HG03139 (cell line): ENCODE measurements around the gene EVI5L.

Experiments used
- ATAC-seq: cut with Tn5 transposase; IDR thresholded peaks from one replicate; pipeline ENCODE4 v1.9.1; 2021; ENCODE audit not compliant: unreplicated experiment

The EVI5L gene

GRCh38 chr19:7859831-7860713 is 30.1 kb downstream of the EVI5L start:
- ATAC-seq = no peak

DNA sequence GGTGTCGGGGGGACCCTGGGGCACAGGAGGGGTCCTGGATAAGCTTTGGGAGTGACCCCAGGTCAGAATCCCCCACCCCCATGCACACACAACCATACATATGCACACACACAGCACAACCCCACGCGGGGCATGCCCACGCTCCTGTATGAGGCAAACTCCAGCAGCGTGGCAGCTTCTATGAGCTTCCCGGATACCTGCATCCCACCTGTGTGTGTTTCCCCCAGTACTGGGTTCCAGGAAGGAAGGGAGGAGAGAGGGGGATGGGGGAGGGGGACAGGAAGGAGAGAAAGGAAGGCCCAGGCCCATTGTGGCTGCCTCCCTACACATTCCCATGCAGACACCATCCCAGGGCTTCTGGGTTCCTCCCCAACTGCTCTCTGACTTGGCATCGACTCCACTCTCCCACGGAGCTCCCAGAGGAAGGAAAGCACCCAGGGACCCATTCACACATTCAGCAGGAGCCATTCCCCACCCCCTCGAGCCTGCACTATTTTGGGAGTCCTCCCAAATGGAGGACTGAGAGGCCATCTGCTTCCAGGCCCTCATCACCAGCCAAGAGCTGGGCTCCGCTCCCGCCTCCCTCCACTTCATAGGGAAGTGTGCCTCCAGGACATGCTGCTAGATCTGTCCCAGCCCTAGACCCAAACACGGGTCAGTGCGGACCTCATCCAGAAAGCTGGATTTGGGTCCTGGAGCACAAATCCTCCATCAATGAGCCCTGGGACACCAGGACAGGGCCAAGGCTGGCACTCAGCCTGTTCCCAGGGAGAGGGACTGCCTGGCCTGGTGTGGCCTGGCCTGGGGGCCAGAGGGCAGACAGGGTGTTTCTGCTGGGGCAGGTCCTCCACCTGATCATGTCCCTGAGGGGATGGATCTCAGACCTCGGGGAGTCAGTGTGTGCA is 30.9 kb downstream of the EVI5L start:
- ATAC-seq = no peak

- ATAC-seq = no peak
These were observed 31.8 kb downstream of the EVI5L start for GRCh38 chr19:7861619-7862412.

GRCh38 chr19:7862413-7862951 is 32.5 kb downstream of the EVI5L start:
- no peak for ATAC-seq

- ATAC-seq = no peak
These were observed 33.3 kb downstream of the EVI5L start for GRCh38 chr19:7863157-7863970.

DNA sequence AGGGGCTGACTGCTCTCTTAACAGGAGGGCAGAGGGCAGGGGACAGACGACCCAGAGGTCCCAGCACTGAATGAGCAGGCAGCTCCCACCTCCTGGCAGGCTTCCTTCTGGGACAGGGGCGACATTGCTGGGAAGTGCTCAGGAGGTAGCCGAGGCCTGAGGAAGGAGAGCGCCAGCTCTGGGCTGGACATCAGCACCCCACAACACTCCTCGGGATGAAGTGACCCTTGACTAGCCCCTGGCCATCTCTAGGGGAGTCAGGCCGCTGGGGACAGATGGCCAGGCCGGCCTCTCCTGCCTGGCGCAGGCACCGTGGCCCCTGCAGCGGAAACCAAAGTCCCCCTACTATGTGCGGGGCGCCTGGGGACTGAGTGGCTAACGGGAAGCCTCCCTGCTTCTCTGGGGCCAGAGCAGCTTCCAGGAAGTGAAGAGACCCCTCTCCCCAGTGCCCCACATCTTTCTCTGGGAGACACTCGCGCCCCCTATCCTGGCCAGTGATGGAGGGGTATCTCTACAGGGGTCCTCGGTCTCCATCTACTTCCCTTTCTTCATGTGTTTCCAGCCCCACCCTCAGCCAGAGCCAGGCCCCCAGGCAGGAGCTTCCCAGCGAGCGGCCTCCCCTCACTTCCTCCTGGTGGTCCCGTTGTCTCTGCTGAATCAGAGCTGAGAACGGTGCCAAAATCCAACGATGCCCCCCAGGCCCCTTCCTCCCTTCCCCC is 34.1 kb downstream of the EVI5L start:
- no peak for ATAC-seq

DNA sequence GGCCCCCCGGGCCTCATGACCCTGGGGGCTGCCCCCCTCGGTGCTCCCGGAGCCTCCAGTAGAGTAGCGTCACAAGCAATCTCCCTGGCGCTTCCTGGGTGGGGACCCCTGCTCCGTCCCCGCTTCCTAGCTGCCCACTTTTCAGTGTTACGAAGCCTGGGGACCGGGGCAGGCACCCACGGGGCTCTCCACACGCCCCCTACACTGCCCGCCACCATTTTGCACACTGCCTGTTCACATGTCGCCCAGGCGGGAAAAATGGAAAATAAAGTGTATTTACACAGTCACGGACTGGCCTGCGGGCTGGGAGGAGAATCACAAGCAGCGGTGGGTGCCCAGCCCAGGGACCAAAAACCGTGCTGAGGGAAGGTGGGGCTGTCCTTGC is 34.7 kb downstream of the EVI5L start:
- no peak for ATAC-seq

DNA sequence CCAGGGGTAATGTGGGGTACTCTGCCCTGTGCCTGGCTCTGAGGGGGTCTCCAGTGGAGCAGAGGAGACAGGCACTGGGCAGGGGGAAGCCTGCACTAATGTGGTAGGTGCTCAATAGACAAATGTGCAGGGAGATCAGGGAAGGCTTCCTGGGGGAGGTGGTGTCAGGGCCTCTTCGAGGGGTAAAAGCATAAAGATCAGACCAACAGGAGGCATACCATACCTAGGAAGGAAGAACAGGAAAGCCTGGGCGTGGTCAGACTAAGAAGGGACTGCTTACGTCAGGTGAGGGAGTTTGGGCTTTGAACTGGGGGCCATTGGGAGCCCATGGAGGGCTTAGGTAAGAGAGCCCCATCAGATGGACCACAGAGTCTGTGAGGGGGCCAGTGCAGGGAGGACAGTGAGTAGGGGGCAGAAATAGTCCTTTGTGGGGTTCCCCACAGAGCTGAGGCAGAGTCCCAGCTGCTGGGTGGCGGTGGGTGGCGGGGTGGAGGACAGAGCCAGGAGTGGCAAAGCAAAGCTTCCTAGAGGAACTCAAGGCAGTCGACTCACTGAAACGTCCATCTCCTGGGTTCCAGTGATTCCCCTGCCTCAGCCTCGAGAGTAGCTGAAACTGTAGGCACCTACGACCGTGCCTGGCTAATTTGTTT is 35.4 kb downstream of the EVI5L start:
- ATAC-seq = no peak

DNA sequence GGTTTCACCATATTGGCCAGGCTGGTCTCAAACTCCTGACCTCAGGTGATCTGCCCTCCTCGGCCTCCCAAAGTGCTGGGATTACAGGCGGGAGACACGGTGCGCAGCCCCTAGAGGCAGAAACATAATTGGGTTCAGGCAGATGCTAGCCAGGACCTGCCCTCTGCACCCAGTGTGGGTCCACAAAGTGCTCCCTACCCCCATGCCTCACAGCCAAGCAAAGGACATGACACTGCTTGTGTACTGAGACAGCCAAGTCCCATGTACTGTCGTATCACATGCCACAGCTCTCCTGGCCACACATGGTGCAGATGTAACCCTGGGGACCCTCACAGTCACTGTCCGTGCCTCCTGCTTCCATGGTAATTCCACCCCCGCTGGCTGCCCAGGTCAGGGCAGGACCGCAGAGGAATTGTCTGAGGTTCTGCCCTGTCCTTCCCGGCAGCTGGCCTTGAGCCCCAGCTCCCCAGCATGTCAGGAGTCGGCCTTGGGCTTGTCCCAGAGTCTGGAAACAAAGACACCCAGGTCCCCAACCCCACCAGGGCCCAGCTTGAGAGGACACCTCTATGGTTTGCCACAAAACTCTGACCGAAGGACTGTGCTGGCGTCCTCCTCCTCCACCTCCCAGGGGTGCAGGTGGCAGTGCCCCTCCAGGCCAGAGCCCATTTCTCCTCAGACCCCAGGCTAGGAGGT is 36.5 kb downstream of the EVI5L start:
- ATAC-seq = no peak

GRCh38 chr19:7867092-7867844 is 37.2 kb downstream of the EVI5L start:
- ATAC-seq = no peak

- no peak for ATAC-seq
These were observed 38.3 kb downstream of the EVI5L start for GRCh38 chr19:7868326-7868670.

- ATAC-seq = peak; percentile 46
These were observed 38.8 kb downstream of the EVI5L start for GRCh38 chr19:7868671-7869452.

DNA sequence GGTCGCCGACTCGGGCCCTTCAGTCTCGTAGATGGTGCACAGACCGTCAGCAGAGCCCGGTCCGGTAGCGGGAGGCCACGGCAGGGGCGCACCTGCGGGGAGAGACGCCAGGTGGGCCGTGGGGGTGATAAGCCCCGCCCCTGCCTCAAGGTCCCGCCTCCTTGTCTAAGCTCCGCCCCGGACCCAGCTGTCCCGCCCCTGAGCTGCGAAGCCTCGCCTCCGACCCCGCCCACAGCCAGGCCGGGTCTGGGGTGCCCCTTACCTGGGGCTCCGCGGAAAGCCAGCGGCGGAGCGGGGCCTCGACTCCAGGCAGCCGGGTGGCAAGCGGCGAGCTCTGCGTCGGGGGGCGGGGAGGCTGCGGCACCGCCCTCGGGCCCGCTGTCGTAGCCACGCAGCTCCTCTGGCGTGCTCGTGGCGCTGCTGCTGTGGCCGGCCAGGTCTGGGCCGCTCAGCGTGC is 39.5 kb downstream of the EVI5L start:
- ATAC-seq = peak; percentile 42

GRCh38 chr19:7869910-7870511 is 40.0 kb downstream of the EVI5L start:
- no peak for ATAC-seq

- ATAC-seq = no peak
These were observed 40.8 kb downstream of the EVI5L start for GRCh38 chr19:7870571-7871436.
